Immature natural killer cell (primary cell): ENCODE results near the gene CCDC86. TPM values are rescaled to one million over a fixed set of nuclear protein-coding genes. Genes with fewer than 3 reads are reported as not detected.

Experiments
- DNase-seq, 3 donors: peaks; one replicate each; pipeline ENCODE4 v3.0.0; 2022; ENCODE audit warnings: mixed read lengths in 1 of 3
- H3K27ac Mint-ChIP-seq, 6 donors: one replicate each; pipeline ENCODE4 v1.8.0; 2020; ENCODE audit warnings: mixed read lengths in 6 of 6, mild to moderate bottlenecking in 5 of 6, inconsistent platforms in 4 of 6, moderate library complexity in 3 of 6
- H3K27me3 Mint-ChIP-seq, 3 donors: one replicate each; pipeline ENCODE4 v1.8.0; 2020 to 2021; ENCODE audit warnings: low read depth in 3 of 3, mild to moderate bottlenecking in 3 of 3, mixed read lengths in 3 of 3, moderate library complexity in 3 of 3, inconsistent platforms in 1 of 3
- H3K36me3 Mint-ChIP-seq, 3 donors: one replicate each; pipeline ENCODE4 v1.8.0; 2020; ENCODE audit warnings: mixed read lengths in 3 of 3, inconsistent platforms in 2 of 3, mild to moderate bottlenecking in 2 of 3
- H3K4me1 Mint-ChIP-seq, 2 donors: one replicate each; pipeline ENCODE4 v1.8.0; 2020; ENCODE audit warnings: inconsistent platforms in 2 of 2, mild to moderate bottlenecking in 2 of 2, mixed read lengths in 2 of 2, moderate library complexity in 1 of 2
- H3K4me3 Mint-ChIP-seq, 5 donors: one replicate each; pipeline ENCODE4 v1.8.0; 2020; ENCODE audit warnings: mild to moderate bottlenecking in 5 of 5, mixed read lengths in 5 of 5, inconsistent platforms in 3 of 5, moderate library complexity in 3 of 5
- H3K9me3 Mint-ChIP-seq, 6 donors: one replicate each; pipeline ENCODE4 v1.8.0; 2020; ENCODE audit warnings: mild to moderate bottlenecking in 6 of 6, mixed read lengths in 6 of 6, inconsistent platforms in 4 of 6, moderate library complexity in 3 of 6
- polyA plus RNA-seq, 3 donors: library from polyadenylated mRNA; unstranded; fragments of 300-500 nt; fragmentation: Illumina TruSeq; gene quantifications; one replicate each; pipeline ENCODE4 v1.2.3, GENCODE V29; 2021

The CCDC86 gene
- polyA plus RNA-seq, 3 donors from 2014 or later, result 5.6 to 16.5 (median 7.4) TPM

- Mint-ChIP-seq H3K27me3 (peaks cover 0 to 3% (median 1%) of the 10 kb centered on the region in 3 donors), H3K27ac (no peak overlapping the region), H3K4me3 (no peak overlapping the region), H3K9me3 (no peaks in the 10 kb centered on the region), H3K4me1 (no peaks in the 10 kb centered on the region), H3K36me3 (peaks cover 11 to 17% (median 13%) of the 10 kb centered on the region in 3 donors)
- no peak for DNase-seq
Measured at GRCh38 chr11:60852982-60853950, 11.4 kb downstream of the CCDC86 start.

GRCh38 chr11:60854140-60854846 lies 12.4 kb downstream of the CCDC86 start:
- Mint-ChIP-seq H3K27ac (no peak overlapping the region), H3K36me3 (peaks cover 11 to 13% (median 12%) of the 10 kb centered on the region in 3 donors), H3K4me3 (no peak overlapping the region), H3K27me3 (peaks cover 0 to 3% (median 3%) of the 10 kb centered on the region in 3 donors), H3K9me3 (no peaks in the 10 kb centered on the region), H3K4me1 (no peaks in the 10 kb centered on the region)
- DNase-seq, result no peak

GRCh38 chr11:60854847-60855725 lies 13.2 kb downstream of the CCDC86 start:
- Mint-ChIP-seq H3K27me3 (peaks cover 0 to 3% (median 3%) of the 10 kb centered on the region in 3 donors), H3K36me3 (peaks cover 9 to 13% (median 11%) of the 10 kb centered on the region in 3 donors), H3K4me1 (no peaks in the 10 kb centered on the region), H3K4me3 (no peak overlapping the region), H3K27ac (no peak overlapping the region), H3K9me3 (no peaks in the 10 kb centered on the region)
- DNase-seq, result no peak

DNA sequence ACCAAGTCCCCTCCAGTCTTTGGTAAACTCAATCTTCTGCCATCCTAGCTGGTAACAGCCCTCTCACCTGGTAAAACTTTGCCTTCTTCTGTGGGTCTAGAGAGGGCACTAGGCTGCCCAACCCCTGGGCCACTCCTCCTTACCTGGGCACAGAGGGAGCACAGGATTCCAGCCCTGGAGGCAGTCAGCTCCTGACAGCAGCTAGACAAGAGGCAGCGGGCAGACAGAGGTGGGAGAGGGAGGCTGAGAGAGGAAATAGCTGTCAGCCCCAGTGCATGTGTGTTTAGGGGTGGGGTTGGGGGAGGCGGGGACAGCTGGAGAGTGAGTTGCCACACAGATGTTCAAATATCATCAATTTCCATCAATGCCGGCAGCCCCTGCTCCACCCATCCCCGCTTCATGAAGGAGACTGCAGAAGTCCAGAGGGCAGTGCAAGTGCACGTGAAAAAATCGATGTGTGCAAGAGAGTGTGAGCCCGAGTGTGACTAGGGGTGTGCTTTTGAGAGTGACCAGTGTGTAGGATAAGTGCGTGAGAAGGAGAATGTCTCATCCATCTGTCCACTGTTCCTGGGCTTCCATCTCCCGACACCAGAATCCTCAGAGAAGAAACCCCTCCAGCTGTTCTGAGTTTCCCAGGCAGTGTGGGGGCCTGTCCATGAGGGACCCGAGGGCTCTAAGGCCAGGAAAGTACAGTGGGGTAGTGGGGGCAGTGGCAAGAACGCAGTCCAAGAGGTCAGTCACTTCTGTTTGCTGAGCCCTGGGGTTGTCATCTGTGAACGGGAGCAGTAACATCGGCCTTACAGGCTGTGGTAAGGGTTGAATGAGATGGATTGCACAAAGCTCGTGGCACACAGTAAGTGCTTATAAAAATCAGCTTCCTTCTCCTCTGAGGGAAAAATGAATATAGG lies 14.1 kb downstream of the CCDC86 start, which contains the start of gene PTGDR2:
Gene PTGDR2, minus strand, starts transcription at position 225 of the 908 bp plus-strand sequence. CDS start 2,228 bp downstream, outside the sequence.
- H3K4me1 Mint-ChIP-seq, result no peaks in the 10 kb centered on the region
- no peak within 1 kb of the TSS for H3K27ac Mint-ChIP-seq
- DNase-seq, result no peak
- H3K36me3 Mint-ChIP-seq, result peaks cover 3 to 9% (median 5%) of the 10 kb centered on the region in 3 donors
- no peak within 1 kb of the TSS for H3K4me3 Mint-ChIP-seq
- H3K27me3 Mint-ChIP-seq, result peaks cover 2 to 3% (median 3%) of the 10 kb centered on the region in 3 donors
- no peaks in the 10 kb centered on the region for H3K9me3 Mint-ChIP-seq

- no peak overlapping the region for H3K27ac Mint-ChIP-seq
- DNase-seq, result no peak
- peaks cover 2 to 3% (median 3%) of the 10 kb centered on the region in 3 donors for H3K27me3 Mint-ChIP-seq
- no peaks in the 10 kb centered on the region for H3K4me1 Mint-ChIP-seq
- H3K4me3 Mint-ChIP-seq, result no peak overlapping the region
- peaks cover 0 to 3% (median 2%) of the 10 kb centered on the region in 3 donors for H3K36me3 Mint-ChIP-seq
- no peaks in the 10 kb centered on the region for H3K9me3 Mint-ChIP-seq
Measured at GRCh38 chr11:60857378-60858232, 15.7 kb downstream of the CCDC86 start.

DNA sequence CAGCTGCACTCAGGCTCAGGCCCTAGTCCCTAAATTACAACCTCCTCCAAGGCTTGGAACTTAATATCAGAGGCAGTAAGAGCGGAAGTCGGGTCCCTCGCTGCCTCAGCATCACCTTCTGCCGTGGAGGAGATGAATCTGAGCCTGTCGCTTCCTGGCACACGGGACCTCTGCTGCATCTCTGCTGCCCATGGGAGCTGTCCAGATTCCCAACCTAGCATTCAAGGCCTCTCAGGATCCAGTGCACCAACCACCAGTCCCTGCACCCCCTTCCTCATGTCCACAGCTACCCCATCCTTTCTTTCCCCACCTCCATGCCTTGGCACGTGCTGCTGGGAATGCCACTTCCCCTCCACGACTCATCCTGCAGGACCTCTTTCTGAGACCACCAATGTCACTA lies 16.3 kb downstream of the CCDC86 start:
- no peaks in the 10 kb centered on the region for H3K4me1 Mint-ChIP-seq
- no peak overlapping the region for H3K27ac Mint-ChIP-seq
- peaks cover 0 to 3% (median 0%) of the 10 kb centered on the region in 3 donors for H3K36me3 Mint-ChIP-seq
- H3K4me3 Mint-ChIP-seq, result no peak overlapping the region
- H3K9me3 Mint-ChIP-seq, result no peaks in the 10 kb centered on the region
- H3K27me3 Mint-ChIP-seq, result peaks cover 2 to 3% (median 3%) of the 10 kb centered on the region in 3 donors
- no peak for DNase-seq

- Mint-ChIP-seq H3K4me1 (no peaks in the 10 kb centered on the region), H3K36me3 (peaks cover 0 to 3% (median 0%) of the 10 kb centered on the region in 3 donors), H3K27me3 (peaks cover 2 to 3% (median 3%) of the 10 kb centered on the region in 3 donors), H3K9me3 (no peaks in the 10 kb centered on the region), H3K27ac (no peak overlapping the region), H3K4me3 (no peak overlapping the region)
- DNase-seq, result no peak
Measured at GRCh38 chr11:60858731-60859464, 17.0 kb downstream of the CCDC86 start.

GRCh38 chr11:60859616-60860250 lies 17.8 kb downstream of the CCDC86 start:
- no peaks in the 10 kb centered on the region for H3K9me3 Mint-ChIP-seq
- no peak overlapping the region for H3K4me3 Mint-ChIP-seq
- peaks cover 2 to 3% (median 3%) of the 10 kb centered on the region in 3 donors for H3K27me3 Mint-ChIP-seq
- no peak overlapping the region for H3K27ac Mint-ChIP-seq
- DNase-seq, result no peak
- peaks cover 0 to 3% (median 0%) of the 10 kb centered on the region in 3 donors for H3K36me3 Mint-ChIP-seq
- no peaks in the 10 kb centered on the region for H3K4me1 Mint-ChIP-seq

DNA sequence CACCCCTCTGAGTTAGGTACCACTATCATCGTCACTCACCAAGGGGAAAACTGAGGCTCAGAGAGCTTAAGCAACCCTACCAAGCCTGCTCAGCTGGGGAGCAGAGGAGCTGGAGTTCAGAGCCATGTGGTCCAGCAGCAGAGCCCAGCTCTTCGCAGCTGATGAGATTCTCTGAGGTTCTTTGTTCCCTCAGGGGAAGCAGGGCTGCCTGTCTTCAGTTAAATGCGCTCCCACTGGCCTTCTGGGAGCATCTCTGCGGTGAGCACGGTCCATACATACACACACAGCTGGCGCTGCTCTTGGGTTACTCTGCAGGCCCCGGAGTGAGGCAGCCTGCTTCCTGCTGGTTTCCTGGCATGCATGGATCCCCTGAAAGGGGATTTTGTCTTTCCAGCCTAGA lies 19.0 kb downstream of the CCDC86 start:
- H3K9me3 Mint-ChIP-seq, result no peaks in the 10 kb centered on the region
- H3K27ac Mint-ChIP-seq, result no peak overlapping the region
- peaks cover 2 to 3% (median 2%) of the 10 kb centered on the region in 3 donors for H3K27me3 Mint-ChIP-seq
- no peaks in the 10 kb centered on the region for H3K36me3 Mint-ChIP-seq
- DNase-seq, result no peak
- H3K4me3 Mint-ChIP-seq, result no peak overlapping the region
- H3K4me1 Mint-ChIP-seq, result no peaks in the 10 kb centered on the region

DNA sequence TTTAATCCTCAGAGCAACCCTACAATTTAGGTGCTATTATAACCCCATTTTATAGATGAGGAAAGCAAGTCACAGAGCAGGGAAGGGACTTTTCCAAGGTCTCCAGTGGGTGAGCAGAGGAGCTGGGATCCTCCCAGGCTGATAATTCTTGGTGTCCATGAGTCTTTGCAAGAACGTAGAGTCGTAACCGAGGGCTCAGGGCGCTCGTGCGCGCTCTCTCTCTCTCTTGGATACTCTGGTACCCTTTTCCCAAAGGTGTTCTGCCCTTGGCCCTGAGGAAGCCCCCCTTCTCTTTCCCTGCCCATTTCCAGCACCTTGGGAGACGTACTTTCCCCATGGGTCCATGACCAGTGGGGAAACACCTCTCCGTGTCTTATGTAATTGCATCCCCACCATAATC lies 20.3 kb downstream of the CCDC86 start:
- Mint-ChIP-seq H3K4me3 (no peak overlapping the region), H3K27ac (no peak overlapping the region), H3K27me3 (peaks cover 2 to 3% (median 2%) of the 10 kb centered on the region in 3 donors), H3K4me1 (no peaks in the 10 kb centered on the region), H3K36me3 (no peaks in the 10 kb centered on the region), H3K9me3 (no peaks in the 10 kb centered on the region)
- no peak for DNase-seq
